Mesothelial cell of epicardium (in vitro differentiated cells): ENCODE results near the gene CHD2. TPM values are rescaled to one million over a fixed set of nuclear protein-coding genes. Genes with fewer than 3 reads are reported as not detected.
"Not testable (repeated sequence)": the region's sequence is repeated elsewhere in the genome, so short reads cannot be mapped to it uniquely, and the experiment has no call there.

ENCODE experiments used
- DNase-seq, 2 experiments: peaks; one replicate each; pipeline ENCODE4 v3.0.0; 2021; ENCODE audit warnings: low spot score in 2 of 2; ENCODE audit not compliant: unreplicated experiment in 2 of 2
- H3K27ac Mint-ChIP-seq: 2 replicates; pipeline ENCODE4 v1.8.0; 2021; ENCODE audit warnings: mixed read lengths
- H3K27me3 Mint-ChIP-seq: 2 replicates; pipeline ENCODE4 v1.8.0; 2021; ENCODE audit warnings: low read depth, mixed read lengths
- H3K36me3 Mint-ChIP-seq: 2 replicates; pipeline ENCODE4 v1.8.0; 2021; ENCODE audit warnings: mixed read lengths
- H3K4me1 Mint-ChIP-seq: 2 replicates; pipeline ENCODE4 v1.8.0; 2021; ENCODE audit warnings: mixed read lengths
- H3K4me3 Mint-ChIP-seq: 2 replicates; pipeline ENCODE4 v1.8.0; 2021; ENCODE audit warnings: mild to moderate bottlenecking, moderate library complexity, mixed read lengths
- H3K9me3 Mint-ChIP-seq: 2 replicates; pipeline ENCODE4 v1.8.0; 2021; ENCODE audit warnings: mixed read lengths
- total RNA-seq: library from RNA; stranded (reverse); gene quantifications from 3 replicates; pipeline ENCODE4 v1.2.1, GENCODE V29; 2021
- TF ChIP-seq, protein P1 (sequence below): fragments of 200-600 bp; sonication (generic); IDR thresholded peaks from one replicate; pipeline ENCODE4 v1.5.0; 2021; ENCODE audit warnings: antibody characterized with exemption; ENCODE audit not compliant: unreplicated experiment

CHD2 gene
- total RNA-seq, 1 donor from 2014 or later: 178 TPM

DNA sequence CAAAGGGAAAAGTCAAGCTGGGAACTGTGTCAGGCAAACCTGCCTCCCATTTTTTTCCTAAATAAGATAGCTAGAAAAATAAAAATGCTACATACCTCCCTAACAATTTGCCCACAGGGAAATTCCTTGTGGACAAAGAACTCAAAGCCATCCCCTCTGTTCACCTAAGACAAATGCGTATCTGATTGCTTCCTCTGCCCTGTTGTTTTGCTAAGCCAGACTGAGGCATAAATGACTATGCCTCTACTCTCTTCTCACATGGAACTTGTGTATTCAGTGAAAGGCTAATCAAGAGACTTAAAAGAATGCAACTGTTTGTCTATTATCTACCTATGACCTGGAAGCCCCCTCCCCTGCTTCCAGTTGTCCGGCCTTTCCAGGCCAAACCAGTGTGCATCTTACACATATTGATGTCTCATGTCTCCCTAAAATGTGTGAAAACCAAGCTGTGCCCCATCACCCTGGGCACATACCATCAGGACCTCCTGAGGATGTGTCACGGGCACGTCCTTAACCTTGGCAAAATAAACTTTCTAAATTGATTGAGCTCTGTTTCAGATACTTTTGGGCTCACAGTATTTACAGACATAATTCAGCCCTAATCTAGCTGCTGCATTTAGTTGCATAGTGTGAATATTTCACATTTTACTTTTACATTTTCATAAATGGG, 15.8 kb downstream of the CHD2 start:
- no peak for DNase-seq

DNA sequence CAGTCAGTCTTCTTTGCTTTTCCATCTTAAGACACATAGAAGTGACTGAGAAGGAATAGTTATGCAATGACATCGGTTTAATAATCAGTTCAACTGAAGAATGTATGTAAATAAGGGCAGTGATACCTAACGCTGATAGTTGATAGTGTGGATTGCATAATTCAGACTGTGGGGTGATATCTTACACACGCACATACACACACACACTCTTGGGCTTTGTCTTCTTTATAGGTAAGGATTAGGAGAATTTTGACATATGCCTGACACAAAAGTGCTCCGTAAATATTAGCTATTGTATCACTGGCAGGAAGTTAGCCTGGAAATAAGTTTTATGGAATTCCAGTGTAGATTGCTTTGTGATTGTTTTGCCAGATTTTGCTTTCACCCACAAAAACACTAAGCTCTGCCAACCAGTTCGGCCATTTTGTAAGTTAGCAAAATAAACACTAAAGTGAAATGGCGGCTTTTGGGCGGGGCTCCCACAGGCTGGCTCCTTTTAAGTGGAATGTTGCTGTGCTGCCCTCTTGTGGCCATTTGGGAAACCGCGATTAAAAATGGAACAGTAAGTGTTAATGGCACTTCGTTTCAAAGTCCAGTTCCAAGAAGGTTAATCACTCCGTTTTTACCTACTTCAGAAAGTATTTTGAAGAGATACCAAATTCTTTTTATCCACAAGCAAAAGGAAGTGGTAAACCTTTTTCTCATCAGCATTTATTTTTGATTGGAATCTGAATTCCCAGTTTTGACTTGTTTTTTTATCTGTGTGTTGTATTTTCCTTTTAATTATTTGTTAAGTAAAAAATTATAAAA, 17.7 kb downstream of the CHD2 start:
- DNase-seq: peak; percentile 74 to 91
- TF ChIP-seq, protein P1, sequence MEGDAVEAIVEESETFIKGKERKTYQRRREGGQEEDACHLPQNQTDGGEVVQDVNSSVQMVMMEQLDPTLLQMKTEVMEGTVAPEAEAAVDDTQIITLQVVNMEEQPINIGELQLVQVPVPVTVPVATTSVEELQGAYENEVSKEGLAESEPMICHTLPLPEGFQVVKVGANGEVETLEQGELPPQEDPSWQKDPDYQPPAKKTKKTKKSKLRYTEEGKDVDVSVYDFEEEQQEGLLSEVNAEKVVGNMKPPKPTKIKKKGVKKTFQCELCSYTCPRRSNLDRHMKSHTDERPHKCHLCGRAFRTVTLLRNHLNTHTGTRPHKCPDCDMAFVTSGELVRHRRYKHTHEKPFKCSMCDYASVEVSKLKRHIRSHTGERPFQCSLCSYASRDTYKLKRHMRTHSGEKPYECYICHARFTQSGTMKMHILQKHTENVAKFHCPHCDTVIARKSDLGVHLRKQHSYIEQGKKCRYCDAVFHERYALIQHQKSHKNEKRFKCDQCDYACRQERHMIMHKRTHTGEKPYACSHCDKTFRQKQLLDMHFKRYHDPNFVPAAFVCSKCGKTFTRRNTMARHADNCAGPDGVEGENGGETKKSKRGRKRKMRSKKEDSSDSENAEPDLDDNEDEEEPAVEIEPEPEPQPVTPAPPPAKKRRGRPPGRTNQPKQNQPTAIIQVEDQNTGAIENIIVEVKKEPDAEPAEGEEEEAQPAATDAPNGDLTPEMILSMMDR: peak; percentile 97
- Mint-ChIP-seq H3K4me3 (peak overlapping the region; percentile 13), H3K9me3 (no peaks in the 10 kb centered on the region), H3K4me1 (peaks cover 69% of the 10 kb centered on the region), H3K27me3 (no peaks in the 10 kb centered on the region), H3K27ac (peak overlapping the region; percentile 95), H3K36me3 (peaks cover 13% of the 10 kb centered on the region)

More for the DNA sequence above, 15.8 kb downstream of the CHD2 start:
- no peaks in the 10 kb centered on the region for H3K27me3 Mint-ChIP-seq
- H3K4me1 Mint-ChIP-seq: peaks cover 62% of the 10 kb centered on the region
- TF ChIP-seq, protein P1: no peak
- no peak overlapping the region for H3K4me3 Mint-ChIP-seq
- peaks cover 23% of the 10 kb centered on the region for H3K36me3 Mint-ChIP-seq
- no peaks in the 10 kb centered on the region for H3K9me3 Mint-ChIP-seq
- peak overlapping the region; percentile 96 for H3K27ac Mint-ChIP-seq

DNA sequence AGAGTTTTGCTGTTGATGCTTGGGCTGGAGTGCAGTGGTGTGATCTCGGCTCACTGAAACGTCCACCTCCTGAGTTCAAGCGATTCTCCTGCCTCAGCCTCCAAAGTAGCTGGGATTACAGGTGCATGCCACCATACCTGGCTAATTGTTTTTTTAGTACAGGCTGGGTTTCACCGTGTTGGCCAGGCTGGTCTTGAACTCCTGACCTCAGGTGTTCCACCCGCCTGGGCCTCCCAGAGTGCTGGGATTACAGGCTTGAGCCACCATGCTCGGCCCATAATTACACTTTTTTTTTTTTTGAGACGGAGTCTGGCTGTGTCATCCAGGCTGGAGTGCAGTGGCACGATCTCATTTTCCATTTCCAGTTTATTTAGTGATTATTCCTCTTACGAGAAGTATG, 18.8 kb downstream of the CHD2 start:
- H3K9me3 Mint-ChIP-seq, H3K27me3 Mint-ChIP-seq, H3K27ac Mint-ChIP-seq, H3K4me3 Mint-ChIP-seq, DNase-seq: not testable (repeated sequence)
- Mint-ChIP-seq H3K36me3 (peaks cover 15% of the 10 kb centered on the region), H3K4me1 (peaks cover 61% of the 10 kb centered on the region)

DNA sequence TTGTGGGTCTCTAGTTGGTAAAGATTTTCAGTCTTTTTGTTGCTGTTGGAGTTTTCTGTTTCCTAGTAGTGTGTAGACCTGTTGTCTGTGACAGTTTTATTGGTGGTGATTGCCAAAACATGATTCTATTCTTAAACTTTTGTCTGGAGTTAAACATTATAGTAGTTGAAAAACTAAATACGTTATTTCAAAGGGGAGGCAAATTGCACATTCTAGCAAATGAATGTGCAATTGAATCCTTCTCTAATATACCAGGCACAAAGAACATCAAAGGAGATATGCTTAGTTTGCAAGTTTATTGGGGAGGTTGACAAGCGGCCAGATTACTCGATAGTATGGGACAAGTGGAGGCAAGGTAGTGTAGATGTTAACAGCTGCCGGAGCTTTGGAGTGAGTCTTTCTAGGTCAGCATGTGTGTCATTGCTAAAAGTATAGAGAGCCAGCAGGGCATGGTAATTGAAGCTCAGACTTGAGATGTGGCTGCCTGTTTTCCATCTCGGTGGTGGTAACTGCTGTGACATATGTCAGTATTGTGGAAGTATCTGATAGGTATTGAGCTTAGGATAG, 20.6 kb downstream of the CHD2 start:
- DNase-seq: no peak
- Mint-ChIP-seq H3K36me3 (peaks cover 28% of the 10 kb centered on the region), H3K4me3 (no peak overlapping the region), H3K4me1 (peaks cover 47% of the 10 kb centered on the region), H3K9me3 (no peaks in the 10 kb centered on the region), H3K27ac (peak overlapping the region; percentile 74), H3K27me3 (no peaks in the 10 kb centered on the region)
- TF ChIP-seq, protein P1: no peak

DNA sequence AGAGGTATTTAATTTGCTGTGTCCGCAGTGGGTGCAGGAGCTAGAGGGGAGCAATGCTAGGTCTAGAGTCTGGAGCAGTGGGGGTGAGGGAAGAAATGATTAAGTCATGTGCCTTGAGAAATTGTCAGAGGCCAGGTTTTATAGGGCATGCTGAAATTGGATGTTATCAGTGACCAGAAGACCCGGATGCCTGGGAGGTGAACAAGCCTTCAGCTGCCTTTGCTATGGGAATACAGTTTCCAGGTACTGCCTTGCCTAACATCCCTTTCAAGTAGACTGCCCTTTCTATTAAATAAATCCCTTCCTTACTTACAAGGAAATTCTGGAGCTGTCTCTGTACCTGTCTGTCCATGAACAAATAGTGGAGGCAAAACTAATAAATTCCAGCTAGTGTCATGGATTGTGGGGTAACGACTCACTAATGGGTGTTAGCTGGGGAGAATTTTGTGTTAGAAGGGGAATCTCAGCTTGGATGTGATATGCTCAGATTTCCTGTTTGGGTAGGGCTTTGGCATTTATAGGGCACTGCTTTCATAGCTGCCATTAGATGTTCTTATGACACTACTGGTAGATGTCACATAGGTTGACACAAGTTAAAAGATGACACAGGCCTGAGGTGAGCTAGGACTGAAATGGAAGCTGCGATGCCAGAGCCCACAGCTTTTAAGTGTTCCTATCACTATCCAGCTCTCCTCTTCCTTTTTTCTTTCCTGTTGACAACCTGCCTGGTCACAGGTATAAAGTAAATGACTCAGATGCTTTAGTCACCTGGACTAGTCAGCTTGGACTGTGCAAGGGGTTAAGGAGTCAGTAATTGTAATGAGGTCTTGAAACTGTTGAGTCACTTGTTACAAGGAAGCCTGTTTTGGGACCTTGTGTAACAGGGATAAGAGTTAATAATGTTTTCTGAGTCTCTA, 21.3 kb downstream of the CHD2 start:
- Mint-ChIP-seq H3K4me3 (no peak overlapping the region), H3K27ac (peak overlapping the region; percentile 74)

More for the DNA sequence above, 21.3 kb downstream of the CHD2 start:
- Mint-ChIP-seq H3K27me3 (no peaks in the 10 kb centered on the region), H3K36me3 (peaks cover 31% of the 10 kb centered on the region), H3K9me3 (no peaks in the 10 kb centered on the region), H3K4me1 (peaks cover 40% of the 10 kb centered on the region)
- DNase-seq: no peak
- TF ChIP-seq, protein P1: no peak
